D721Med (cell line): ENCODE data around the gene ZBTB45.

ENCODE experiments used
- DNase-seq: peaks from one replicate; pipeline ENCODE4 v3.0.0; 2011; ENCODE audit warnings: low spot score; ENCODE audit not compliant: insufficient read length
- FAIRE-seq: peaks from 2 replicates; lab custom pipeline; 2011; peaks lifted over from hg19 to GRCh38; lab: Jason Lieb, UNC
- CTCF ChIP-seq: IDR thresholded peaks from 2 replicates; pipeline ENCODE4 v1.5.1; 2012; ENCODE audit warnings: mild to moderate bottlenecking, control low read depth; ENCODE audit not compliant: insufficient read depth; ENCODE audit errors: missing control alignments

Gene ZBTB45

GRCh38 chr19:58538257-58539168, 18.9 kb upstream of the ZBTB45 start:
- FAIRE-seq (no peak), DNase-seq (no peak)
- TF ChIP-seq CTCF, result no peak

GRCh38 chr19:58536852-58537798, 17.5 kb upstream of the ZBTB45 start:
- FAIRE-seq, result no peak
- DNase-seq, result no peak
- TF ChIP-seq CTCF, result no peak

GRCh38 chr19:58535857-58536256, 16.2 kb upstream of the ZBTB45 start:
- no peak for TF ChIP-seq CTCF
- FAIRE-seq (no peak), DNase-seq (no peak)

- TF ChIP-seq CTCF, result no peak
- FAIRE-seq (no peak), DNase-seq (no peak)
These were observed 11.6 kb upstream of the ZBTB45 start for GRCh38 chr19:58531034-58531840.

- TF ChIP-seq CTCF, result no peak
- no peak for FAIRE-seq
- DNase-seq, result no peak
These were observed 9.8 kb upstream of the ZBTB45 start for GRCh38 chr19:58529405-58529804.

- no peak for FAIRE-seq
- no peak for TF ChIP-seq CTCF
- no peak for DNase-seq
These were observed 3.1 kb upstream of the ZBTB45 start for GRCh38 chr19:58522709-58523108.
